GM18526 (cell line): ENCODE data around the gene SPEG.

Experiments used
- POLR2A ChIP-seq: IDR thresholded peaks from 3 replicates; pipeline ENCODE4 v1.6.1; 2011; ENCODE audit not compliant: insufficient read length; ENCODE audit errors: extremely low read depth

The SPEG gene

DNA sequence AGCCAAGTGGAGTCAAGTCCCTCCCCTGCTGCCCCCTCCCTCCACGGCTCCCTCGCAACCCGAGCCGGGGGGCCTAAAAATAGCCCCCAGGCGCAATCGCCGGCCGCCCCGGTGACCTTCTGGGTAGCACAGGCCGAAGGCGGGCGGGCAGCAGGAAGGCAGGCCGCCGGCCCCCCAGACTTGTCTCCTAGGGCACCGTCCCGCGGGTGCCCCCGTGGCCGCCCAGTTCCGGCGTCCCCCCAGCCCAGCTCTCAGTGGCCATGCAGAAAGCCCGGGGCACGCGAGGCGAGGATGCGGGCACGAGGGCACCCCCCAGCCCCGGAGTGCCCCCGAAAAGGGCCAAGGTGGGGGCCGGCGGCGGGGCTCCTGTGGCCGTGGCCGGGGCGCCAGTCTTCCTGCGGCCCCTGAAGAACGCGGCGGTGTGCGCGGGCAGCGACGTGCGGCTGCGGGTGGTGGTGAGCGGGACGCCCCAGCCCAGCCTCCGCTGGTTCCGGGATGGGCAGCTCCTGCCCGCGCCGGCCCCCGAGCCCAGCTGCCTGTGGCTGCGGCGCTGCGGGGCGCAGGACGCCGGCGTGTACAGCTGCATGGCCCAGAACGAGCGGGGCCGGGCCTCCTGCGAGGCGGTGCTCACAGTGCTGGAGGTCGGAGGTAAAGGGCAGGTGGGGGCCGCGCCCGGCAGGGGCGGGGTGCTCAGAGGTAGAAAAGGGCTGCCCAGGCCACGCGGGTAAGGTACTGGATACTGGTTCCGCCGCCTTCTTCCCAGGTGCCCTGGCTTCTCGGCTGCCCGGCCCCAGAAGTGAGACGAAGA is at the start of gene SPEG:
SPEG (plus strand) TSS at position 126 of the 808 bp plus-strand sequence; CDS start at position 261, 135 bp downstream.
- TF ChIP-seq POLR2A: no peak

DNA sequence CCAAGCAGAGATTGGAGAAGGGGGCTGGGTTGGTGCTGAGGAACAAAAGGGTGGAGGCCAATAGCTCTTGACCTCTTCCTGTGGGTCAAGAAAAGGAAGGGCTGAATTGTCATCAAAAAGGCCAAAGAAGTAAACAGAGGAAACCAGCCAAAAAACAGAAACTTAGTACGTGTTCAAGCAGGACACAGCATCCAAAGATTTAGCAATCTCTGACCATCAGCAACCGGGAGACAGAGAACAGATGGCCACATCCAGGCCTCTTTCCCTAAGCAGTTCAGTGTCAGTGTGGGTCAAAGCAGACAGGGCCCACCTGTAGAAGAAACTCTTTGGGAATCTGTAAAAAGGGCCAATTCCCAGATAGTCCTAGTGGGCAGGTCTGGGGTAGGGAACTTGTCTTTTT is 49.8 kb upstream of the SPEG start:
- TF ChIP-seq POLR2A: no peak

DNA sequence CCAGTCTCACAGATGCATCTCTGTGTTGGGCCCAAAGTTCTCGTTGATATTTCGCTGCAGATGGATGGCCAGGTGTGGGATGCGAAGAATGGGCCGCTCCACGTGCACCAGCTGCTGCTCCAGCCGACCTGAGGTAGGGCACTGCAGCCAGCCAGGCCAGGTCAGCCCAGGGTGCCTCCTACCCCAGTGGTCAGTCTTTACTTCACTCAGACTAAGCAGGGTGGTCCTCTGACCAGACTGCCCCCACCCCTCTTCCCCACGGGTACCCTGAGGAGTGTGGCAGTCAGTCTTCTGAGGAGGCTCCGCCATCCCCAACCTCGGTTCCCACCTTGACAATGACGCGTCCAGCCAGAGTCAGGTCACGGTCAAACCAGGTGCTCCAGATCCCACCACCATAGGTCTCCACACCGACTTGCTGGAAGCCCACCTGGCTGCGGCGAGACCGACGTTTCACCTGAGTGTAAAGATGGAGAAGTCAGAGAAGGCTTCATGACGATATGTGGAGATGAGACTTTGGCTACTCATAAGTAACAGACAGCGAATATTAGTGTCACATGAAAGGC is 48.6 kb upstream of the SPEG start:
- no peak for TF ChIP-seq POLR2A

DNA sequence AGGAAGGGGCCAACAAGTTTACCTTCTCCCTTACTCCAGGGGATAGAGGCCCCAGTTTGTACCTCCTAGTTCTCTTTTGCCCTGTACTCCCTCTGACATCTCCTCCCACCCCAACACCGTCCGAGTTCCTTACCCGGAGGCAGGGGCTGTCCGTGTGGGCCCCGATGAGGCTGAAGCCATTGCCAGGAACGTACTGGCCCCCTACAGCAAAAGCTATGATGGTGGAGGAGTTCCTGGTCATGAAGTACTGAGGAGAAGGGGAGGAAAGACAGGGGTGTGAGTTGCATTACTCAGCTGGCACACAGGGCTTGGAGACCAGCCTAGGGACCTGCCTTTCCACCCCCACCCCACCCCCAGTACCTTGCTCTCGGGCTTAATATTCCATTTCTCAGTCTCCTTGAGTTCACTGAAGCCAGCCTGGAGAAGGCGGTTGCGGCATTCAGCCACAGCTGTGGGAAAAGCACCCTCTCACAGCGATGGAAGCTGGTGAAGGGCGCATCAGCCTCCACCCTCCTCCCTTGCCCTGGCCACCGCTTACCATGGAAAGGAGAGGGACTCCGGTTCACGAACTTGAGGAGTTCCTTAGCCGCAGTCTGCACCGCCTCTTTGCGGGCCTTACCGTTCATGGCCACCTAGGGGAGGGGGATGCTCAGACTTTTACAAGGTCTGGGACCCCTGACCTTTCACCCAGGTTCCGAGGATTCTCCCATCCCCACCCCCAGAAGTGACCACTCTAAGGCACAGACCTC is 47.9 kb upstream of the SPEG start:
- TF ChIP-seq POLR2A: no peak

DNA sequence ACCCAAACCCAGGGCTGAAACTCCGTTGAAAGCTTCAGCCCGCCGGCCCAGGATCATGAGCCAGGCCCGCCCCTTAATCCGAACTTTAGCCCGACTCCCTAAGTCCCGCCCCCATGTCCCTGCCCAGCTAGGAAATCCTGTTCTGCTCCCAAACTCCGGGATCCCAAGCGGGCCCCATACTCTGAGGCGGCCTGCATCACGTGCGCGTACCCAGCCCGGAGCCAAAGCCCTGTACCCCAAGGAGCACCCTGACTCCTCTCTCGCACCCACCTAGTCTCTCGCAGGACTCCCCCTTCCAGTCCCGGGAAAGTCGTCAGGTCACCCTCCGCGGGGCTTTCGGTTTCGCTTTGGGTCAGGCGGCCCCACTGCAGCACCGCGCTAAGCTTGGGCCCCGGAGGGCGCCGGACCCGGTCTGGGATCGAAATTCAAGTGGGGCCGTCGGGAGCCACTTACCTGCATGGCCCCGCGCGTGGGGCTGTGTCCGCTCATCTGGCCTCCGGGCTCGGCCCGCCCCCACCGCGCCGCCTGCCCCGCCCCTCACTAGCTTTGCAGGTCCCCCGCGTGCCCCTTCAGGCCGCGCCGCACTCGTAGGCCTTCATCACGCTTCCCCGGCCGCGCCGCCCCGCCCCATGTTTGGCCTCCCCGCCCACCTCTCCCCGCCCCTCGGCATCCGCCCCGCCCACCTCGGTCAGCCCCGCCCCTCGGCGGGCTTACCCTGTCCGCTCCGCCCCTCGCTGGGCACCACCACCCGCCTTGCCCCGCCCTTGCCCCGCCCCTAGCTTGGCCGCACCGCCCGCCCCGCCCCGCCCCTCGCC is 47.1 kb upstream of the SPEG start, which contains the start of gene DNPEP:
DNPEP (minus strand) TSS at position 607 of the 815 bp plus-strand sequence; CDS start at position 489, 118 bp downstream.
- TF ChIP-seq POLR2A: peak; percentile 50

DNA sequence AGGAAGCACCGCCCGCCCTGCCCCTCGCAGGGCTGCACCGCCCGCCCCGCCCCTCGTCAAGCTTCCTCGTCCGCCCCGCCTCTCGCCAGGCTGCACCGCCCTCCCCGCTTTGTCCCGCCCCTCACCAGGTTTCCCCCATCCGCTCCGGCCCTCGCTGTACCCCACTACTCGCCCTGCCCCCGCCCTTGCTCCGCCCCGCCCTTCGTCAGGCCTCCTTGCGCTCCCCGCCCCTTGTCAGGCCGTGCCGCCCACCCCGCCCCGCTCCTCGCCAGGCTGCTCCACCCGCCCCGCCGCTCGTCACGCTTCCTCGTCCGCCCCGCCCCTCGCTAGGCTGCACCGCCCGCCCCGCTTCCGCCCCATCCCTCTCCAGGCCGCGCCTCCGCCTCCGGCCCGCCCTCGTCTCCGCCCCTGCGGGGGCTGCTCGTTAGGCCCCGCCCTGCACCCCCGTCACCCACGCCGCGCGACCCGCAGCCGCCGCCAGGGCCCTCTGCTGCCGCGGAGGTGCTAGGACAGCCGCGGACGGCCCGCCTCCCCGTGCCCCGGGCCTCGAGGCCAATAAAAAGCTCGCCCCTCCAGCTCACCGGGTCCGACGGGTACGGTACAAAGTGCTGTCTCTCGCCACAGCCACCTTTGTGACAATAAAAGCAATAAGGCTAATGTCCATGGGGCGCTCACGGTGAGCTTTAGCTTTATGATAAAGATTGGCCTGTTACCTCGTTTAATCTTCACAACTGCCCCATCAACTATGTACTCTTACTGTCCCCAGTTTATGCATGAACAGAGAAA is 46.3 kb upstream of the SPEG start:
- no peak for TF ChIP-seq POLR2A

DNA sequence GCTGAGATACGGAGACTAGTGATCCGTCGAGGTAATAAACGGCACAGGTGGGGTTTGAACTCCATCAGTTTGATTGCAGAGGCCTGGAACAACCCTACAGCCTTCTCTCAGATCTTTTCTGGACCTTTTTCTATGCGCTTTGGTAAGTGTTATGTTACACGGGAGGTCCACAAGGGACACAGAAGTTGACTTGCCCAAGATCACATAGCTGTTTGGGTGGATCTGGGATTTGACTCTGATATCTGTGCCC is 45.8 kb upstream of the SPEG start:
- no peak for TF ChIP-seq POLR2A

DNA sequence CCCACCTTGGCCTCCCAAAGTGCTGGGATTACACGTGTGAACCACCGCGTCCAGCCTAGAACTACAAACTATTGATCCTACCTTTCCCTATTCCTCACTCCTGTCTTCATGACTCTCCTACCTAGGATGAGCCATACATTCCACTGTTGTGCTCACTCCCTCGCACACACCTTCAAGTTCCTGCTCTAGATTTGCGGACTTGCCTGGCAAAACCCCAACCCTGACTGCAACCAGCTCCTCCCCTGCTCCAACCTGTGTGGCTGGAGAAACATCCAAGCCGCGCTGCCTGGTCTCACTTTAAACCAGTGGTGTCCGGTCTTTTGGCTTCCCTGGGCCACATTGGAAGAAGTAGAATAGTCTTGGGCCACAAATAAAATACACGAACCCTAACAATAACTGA is 41.9 kb upstream of the SPEG start:
- no peak for TF ChIP-seq POLR2A

DNA sequence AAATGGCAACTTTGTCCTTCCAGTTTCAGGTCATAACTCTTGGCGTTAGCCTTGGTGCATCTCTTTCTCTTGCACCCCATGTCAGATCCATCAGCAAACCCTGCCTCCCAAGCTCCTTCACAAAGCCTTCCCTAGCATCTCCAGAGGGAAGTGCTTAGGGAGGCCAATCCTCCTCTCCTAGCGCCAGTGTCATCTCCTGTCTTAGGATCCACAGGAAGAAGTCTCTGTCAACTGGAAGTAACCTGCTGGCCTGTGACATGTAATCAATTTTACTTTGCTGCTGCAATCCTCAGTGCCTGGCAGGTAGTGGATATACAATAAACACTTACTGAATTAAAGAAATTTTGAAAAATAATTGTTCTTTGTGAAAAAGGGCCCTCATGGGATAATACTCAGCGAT is 39.0 kb upstream of the SPEG start:
- no peak for TF ChIP-seq POLR2A

DNA sequence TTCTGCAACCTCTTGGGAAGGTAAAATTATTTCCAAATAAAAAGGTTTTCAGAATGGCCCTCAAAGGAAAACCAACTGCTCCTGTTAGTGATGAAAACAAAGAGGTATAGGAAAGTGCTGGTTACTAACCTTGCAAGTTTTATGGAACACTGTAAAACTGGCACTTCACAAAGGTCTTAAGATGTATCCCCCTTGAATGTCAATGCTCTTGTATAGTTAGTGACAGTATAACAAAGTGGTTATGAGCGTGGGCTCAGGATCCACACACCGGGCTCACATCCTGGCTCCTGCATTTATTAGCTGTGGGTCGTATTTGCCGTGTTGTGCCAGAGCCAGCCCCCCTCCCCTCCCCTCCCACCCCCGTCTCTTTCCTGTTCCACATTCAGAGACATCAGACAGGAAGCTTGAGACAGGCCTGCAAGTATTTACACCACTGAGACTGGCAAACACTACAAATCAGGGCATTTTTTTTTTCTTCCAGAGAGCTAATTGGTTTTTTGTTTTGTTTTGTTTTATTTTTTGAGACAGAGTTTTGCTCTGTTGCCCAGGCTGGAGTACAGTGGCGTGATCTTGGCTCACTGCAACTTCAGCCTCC is 37.7 kb upstream of the SPEG start:
- no peak for TF ChIP-seq POLR2A

DNA sequence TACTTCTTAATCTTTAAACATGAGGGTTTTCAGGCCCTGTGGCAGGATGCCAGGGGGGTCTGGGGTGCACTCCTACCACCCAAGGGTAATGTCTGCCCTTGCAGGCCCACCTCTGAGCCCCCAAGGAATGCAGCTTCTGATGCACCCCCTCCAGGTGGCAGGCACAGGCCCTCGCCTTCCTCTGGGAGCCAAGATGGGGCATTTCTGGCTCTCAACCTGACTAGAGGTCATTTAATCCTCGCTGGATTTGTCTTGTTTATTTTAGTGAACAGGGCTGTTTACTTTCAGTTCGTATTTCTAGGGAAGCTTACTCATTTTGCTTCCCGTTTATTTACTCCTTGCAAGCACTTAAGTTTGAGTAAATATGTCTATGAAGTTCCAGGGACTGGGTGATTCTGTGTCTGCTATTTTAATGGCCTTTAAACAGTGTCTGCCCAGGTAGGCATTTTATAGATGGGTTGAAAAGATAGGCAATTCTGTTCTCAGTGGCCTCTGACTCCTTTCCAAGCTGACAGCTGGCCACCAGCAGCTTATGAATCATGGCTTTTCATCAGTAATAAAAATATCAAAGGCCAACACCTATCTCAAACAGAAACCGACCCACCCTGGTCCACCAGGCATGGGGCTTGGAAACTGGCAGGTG is 35.8 kb upstream of the SPEG start:
- no peak for TF ChIP-seq POLR2A

DNA sequence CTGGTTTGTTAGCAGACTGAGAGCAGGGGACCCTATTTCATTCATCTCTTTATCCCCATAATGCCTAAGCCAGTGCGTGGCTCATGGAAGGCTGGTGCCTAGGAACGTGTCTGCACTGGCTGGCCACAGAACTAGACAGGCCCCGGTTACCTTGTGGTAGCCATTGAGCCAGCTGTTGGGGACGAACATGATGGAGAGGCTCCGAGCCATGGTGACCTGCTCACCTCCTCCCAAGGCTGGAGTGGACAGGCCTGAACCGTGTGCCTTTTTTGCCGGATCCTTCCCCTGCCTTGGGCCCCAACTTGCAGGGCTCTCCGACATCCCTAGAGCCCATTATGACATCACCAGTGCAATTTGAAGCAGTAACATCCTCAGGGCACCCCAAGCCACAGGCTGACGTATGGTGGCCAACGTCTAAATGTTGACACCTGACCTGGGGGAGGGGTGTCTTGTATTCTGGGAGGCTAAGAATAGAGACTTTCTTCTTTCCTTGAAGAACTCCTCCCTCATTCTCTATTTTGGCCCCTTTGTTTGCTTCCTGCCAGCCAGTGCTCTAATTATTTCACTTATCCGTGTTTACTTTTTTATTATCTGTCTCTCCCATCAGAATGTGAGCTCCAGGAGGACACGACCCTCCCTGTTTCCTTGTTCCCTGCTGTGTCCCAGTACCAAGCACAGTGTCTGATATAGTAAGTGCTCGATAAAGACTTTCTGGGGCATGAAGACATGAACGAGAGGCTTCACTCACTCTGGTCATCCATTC is 34.7 kb upstream of the SPEG start:
- no peak for TF ChIP-seq POLR2A

DNA sequence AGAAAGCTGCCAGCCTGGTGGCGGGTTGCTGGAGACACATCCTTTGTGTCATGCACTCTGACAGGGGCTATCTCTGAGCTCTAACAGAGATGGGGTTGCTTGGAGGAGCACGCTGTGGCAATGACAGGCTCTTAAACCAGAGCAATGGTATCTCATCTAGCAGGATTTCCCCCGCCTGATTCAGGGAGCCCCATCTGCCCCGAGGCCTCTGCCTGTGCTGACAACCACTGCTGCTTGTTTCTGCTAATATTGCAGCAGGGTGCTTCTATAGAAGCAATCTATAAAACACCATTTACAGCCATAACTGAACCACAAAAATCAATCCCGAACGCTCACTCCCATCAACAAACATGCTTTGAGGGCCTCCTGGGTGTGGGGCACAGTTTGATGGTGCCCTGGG is 34.1 kb upstream of the SPEG start:
- TF ChIP-seq POLR2A: no peak
